Memory B cell (primary cell): ENCODE results near the gene FBF1.
A peak's percentile ranks its signal among the peaks of the same experiment; 100 is the strongest.

Experiments used
- ATAC-seq: fragments of 150-1000 bp; cut with Tn5 transposase; 2 replicates; pipeline ENCODE4 v1.10.0; 2021; ENCODE audit warnings: low read depth, mild to moderate bottlenecking, moderate library complexity
- DNase-seq, 2 donors: peaks; one replicate each; pipeline ENCODE4 v3.0.0; 2022; ENCODE audit warnings: low spot score in 2 of 2
- H3K27ac Mint-ChIP-seq: one replicate; pipeline ENCODE4 v1.8.0; 2022; ENCODE audit warnings: mild to moderate bottlenecking, moderate library complexity, mixed read lengths
- H3K27me3 Mint-ChIP-seq: one replicate; pipeline ENCODE4 v1.8.0; 2022; ENCODE audit warnings: mixed read lengths
- H3K36me3 Mint-ChIP-seq: one replicate; pipeline ENCODE4 v1.8.0; 2022; ENCODE audit warnings: mild to moderate bottlenecking, mixed read lengths
- H3K4me1 Mint-ChIP-seq: one replicate; pipeline ENCODE4 v1.8.0; 2022; ENCODE audit warnings: mixed read lengths
- H3K4me3 Mint-ChIP-seq: one replicate; pipeline ENCODE4 v1.8.0; 2022; ENCODE audit warnings: mild to moderate bottlenecking, moderate library complexity, mixed read lengths
- H3K9me3 Mint-ChIP-seq: one replicate; pipeline ENCODE4 v1.8.0; 2022; ENCODE audit warnings: mixed read lengths

FBF1 gene

DNA sequence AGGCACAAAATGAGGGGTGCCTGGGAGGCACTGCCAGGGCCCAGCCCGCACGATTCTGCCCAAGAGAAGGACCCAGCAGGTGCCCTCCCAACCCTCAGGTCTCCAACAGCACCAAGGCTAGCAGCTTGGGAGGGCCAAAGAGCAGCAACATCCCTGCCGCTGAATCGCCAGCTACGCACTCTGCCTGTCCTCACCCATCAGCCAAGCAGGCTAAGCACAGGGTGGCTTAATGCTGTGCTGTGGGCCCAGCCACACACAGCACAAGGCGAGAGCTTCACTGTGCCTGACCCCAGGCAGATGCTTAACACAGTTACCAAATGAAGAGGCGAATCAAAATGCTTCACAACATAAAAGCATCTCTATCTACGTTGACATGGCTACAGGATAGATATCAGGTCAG is 25.6 kb downstream of the FBF1 start:
- no peak overlapping the region for H3K4me3 Mint-ChIP-seq
- no peak overlapping the region for H3K27ac Mint-ChIP-seq
- no peaks in the 10 kb centered on the region for H3K27me3 Mint-ChIP-seq
- H3K4me1 Mint-ChIP-seq, result peaks cover 2% of the 10 kb centered on the region
- no peak for ATAC-seq
- H3K9me3 Mint-ChIP-seq, result no peaks in the 10 kb centered on the region
- H3K36me3 Mint-ChIP-seq, result peaks cover 8% of the 10 kb centered on the region
- no peak for DNase-seq

DNA sequence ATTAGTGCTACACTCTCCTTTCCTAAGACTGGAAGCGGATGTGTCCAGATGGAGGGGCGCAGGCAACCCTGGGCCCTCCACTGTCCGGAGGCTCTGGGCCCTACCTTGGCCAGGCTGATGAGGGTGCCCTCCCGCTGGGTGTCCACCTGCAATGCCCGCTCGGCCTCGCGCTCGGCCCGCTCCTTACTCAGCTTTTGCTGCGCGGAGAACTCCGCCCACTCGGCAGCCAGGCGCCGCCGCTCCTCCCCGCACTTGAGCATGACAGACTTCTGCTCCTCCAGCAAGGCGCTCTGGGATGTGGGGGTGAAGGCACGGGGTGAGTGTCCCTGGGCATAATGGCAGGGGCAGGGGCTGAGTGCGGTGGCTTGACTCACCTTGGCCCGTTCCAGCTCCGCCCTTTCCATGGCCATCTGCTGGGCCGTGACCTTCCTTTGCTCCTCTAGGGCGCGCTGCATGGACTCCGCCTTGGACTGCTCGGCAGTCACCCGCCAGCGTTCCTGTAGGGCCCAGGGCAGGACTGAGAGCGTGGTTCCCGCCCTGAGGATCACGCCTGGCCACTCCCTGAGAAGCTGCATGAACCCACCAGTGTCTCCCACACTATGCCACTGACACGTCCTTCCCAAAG is 26.1 kb downstream of the FBF1 start:
- ATAC-seq (no peak), DNase-seq (no peak)
- no peaks in the 10 kb centered on the region for H3K9me3 Mint-ChIP-seq
- no peak overlapping the region for H3K27ac Mint-ChIP-seq
- H3K36me3 Mint-ChIP-seq, result peaks cover 8% of the 10 kb centered on the region
- peaks cover 2% of the 10 kb centered on the region for H3K4me1 Mint-ChIP-seq
- no peaks in the 10 kb centered on the region for H3K27me3 Mint-ChIP-seq
- H3K4me3 Mint-ChIP-seq, result no peak overlapping the region

DNA sequence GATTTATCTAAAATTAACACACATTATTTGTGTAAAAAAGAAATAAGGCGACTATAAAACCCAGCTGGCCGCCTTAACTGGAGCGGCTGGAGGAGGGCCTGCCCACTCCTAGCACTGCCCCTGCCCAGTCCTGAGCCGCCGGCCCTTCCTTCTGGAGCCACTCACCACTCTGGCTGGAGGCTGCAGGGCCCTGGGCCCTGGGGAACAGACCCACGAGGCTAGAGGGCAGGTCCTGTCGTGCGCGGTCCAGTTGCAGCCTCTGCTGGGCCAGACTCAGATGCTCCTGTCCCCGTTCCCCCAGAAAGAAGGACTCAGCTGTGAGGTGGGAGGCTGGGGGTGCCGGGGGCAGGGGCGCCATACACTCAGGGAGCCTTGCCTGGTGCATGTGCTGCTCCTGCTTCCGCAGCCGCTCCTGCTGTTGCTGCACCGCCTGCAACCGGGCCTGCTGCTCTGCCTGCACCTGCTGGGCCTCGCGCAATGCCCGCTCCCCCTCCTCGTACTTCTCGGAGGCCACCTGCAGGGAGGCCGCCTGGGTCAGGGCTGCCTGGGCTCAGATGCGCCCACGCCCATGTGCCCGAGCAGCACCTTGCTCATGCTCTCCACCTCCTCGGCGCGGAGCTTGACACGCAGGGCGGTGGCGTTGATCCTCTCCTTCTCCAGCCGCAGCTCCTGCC is 27.2 kb downstream of the FBF1 start:
- no peak for DNase-seq
- Mint-ChIP-seq H3K27ac (no peak overlapping the region), H3K4me1 (peaks cover 2% of the 10 kb centered on the region), H3K9me3 (no peaks in the 10 kb centered on the region), H3K36me3 (peaks cover 8% of the 10 kb centered on the region), H3K4me3 (no peak overlapping the region), H3K27me3 (no peaks in the 10 kb centered on the region)
- no peak for ATAC-seq

DNA sequence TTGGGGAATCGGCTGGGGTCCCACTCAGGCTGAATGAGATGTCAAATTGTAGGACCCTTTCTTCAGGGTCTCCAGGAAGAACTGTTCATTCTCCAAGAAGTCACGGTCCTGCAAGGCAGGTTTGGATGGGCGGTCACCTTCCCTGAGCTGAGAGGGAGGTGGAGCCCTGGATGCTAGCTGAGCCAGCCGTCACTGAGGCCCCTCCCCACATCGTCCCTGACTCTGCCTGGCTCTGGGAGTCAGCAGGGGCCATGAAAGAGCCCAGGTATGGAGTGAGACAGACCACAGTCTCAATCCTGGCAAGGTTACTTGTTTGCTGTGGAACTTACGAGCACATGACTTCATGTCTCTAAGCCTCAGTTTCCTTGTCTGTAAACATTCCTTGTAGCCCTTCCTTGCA is 30.1 kb downstream of the FBF1 start:
- ATAC-seq (no peak), DNase-seq (no peak)
- Mint-ChIP-seq H3K36me3 (peaks cover 6% of the 10 kb centered on the region), H3K4me3 (no peak overlapping the region), H3K27ac (no peak overlapping the region), H3K27me3 (no peaks in the 10 kb centered on the region), H3K9me3 (no peaks in the 10 kb centered on the region), H3K4me1 (no peaks in the 10 kb centered on the region)

DNA sequence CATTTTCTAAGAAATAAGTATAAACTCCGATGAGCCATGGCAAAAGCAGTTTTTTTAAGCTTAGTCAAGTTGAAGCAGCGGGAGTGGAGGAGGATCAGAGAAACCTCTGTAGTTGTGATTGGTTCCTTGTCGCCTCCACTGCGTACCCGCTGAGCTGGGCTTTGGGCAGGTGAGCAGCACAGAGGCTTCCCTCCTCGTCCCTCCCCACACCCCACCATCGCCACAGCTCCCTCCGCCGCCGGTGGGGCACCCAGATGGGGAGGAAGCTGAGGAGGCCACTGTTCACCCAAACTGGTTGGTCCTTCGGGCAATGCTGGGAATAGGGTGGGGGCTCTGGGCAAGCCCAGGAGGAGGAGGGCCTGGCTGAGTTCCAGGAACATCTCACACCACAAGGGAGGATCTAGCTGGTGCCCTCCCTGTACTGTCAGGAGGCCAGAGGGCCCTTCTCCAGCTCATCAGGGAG is 31.0 kb downstream of the FBF1 start:
- DNase-seq (no peak), ATAC-seq (no peak)
- no peaks in the 10 kb centered on the region for H3K9me3 Mint-ChIP-seq
- no peaks in the 10 kb centered on the region for H3K27me3 Mint-ChIP-seq
- H3K36me3 Mint-ChIP-seq, result peaks cover 6% of the 10 kb centered on the region
- H3K4me3 Mint-ChIP-seq, result no peak overlapping the region
- peaks cover 3% of the 10 kb centered on the region for H3K4me1 Mint-ChIP-seq
- no peak overlapping the region for H3K27ac Mint-ChIP-seq

DNA sequence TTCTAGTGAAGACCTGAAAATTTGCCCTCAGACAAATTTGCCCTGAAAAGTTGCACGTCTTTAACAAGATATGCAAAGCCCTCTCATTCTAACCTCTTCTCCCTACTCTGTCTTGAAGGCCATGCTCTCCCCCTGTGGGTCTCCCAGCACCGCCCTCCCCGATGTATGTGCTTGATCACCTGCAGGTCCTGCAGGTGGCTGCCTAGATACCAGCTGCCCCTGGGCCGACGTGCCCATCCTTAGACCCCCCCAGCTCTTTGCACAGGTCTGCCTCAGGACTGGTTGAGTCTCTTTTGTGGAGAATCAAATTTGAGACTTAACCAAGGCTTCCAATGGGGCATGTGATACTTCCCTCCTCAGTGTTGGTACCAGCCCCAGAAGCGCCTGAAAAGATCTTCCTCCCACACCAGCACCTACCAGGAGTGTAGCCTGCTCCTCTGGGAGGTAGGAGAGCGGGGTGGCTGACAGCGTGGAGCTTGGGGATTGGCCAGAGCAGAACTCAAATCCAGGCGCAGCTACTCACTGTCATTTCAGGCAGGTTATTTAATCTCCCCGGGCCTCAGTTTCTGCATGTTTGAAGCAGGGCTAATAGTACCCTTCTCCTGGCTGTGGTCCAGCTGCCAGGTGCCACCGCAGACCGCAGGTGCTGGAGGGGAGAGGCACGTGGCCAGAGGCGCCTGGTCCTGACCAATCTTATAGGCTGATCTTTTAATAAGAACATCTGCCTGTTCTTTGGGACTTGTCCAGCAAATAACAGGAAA is 31.6 kb downstream of the FBF1 start:
- no peak for ATAC-seq
- Mint-ChIP-seq H3K27me3 (no peaks in the 10 kb centered on the region), H3K27ac (no peak overlapping the region), H3K9me3 (no peaks in the 10 kb centered on the region), H3K4me1 (peaks cover 3% of the 10 kb centered on the region), H3K36me3 (peaks cover 6% of the 10 kb centered on the region), H3K4me3 (no peak overlapping the region)
- DNase-seq, result no peak

DNA sequence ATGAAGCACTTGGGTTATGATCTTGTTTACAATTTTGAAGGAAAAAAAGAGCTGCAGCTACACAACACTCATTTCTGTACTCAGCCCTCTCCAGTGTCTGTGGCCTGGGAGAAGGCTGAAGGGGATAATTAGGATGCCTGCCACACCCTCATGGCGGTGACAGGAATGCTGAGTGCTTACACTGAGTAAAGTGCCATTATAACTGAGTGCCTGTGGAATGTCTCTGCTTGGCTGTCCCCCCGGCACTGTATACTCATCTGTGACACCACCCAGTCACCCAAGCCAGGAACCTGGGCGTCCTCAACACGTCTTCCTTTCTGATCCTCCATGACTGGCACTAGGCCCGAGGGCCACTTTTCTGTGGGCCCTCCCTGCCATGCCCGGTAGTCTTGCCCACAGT is 32.6 kb downstream of the FBF1 start:
- no peak overlapping the region for H3K4me3 Mint-ChIP-seq

DNA sequence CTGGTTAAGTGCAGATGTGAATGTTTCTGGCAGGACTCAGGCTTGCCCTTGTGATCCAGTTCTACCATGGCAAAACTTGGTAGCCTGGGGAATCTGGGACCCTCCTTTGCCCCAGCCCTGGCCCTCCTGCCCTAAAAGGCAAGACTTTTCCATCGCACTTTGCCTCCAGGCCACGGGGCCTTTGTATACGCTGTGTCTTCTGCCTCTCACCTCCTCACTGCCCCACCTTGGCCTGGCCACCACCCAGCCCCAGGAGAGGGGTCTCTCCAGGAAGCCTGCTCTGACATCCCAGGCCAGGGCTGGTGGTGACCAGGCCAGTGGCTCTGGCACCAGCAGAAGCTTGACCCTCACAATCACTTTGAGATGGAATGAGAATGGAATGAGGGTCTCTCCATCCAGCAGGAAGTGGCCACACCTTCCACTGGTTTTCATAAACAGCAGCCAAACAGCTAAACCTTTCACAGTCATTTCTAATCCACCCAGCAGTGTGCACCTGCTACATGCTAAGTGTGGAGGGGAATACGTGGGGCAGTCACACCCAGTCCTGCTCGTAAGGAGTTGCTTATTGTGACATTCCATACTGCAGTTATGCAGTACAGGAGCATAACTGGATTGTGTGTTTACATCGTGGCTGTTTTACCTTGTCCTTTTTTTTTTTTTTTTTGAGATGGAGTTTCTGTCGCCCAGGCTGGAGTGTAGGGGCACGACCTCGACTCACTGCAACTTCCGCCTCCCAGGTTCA is 34.5 kb downstream of the FBF1 start:
- Mint-ChIP-seq H3K9me3 (no peaks in the 10 kb centered on the region), H3K36me3 (peaks cover 7% of the 10 kb centered on the region), H3K4me3 (peak overlapping the region; percentile 32), H3K27ac (no peak overlapping the region), H3K27me3 (no peaks in the 10 kb centered on the region), H3K4me1 (peaks cover 5% of the 10 kb centered on the region)
- DNase-seq (no peak), ATAC-seq (no peak)

More for the DNA sequence above, 32.6 kb downstream of the FBF1 start:
- Mint-ChIP-seq H3K36me3 (peaks cover 2% of the 10 kb centered on the region), H3K9me3 (no peaks in the 10 kb centered on the region), H3K27me3 (no peaks in the 10 kb centered on the region), H3K27ac (no peak overlapping the region), H3K4me1 (peaks cover 5% of the 10 kb centered on the region)
- ATAC-seq (no peak), DNase-seq (no peak)

DNA sequence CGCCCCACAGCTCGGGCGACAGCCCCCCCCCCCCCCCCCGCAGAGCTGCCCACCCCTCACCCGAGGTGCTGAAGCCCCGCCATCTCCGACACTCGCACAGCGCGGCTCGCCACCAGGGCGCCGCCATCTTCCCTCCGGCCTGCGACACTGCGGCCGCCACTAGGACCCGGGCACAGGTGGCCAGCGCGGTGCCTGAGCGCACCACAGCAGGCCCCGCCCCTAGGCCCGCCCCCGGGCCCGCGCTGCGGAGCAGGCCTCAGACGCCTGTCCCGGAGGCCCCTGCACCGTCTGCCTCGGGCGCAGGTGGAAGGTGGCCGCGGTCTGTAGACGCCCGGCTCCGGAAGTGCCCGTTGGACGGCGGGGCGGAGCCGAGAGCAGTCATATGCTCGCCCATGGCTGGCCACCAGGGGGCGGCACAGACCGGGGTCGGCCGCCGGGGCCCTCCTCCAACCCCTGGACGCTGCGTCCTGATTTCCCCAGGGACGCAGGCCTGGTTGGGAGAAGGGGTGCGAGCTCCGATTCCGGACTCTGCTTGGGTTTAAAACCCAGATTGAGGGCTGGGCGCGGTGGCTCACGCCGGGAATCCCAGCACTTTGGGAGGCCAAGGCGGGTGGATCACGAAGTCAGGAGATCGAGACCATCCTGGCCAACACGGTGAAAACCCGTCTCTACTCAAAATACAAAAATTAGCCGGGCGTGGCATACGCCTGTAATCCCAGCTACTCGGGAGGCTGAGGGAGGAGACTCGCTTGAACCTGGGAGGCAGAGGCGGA is 35.9 kb downstream of the FBF1 start, which contains the start of gene MRPL38:
Gene MRPL38 (minus strand): TSS at position 136 of the 773 bp plus-strand sequence. CDS start 9 bp downstream, at position 127.
- Mint-ChIP-seq H3K27me3 (no peaks in the 10 kb centered on the region), H3K4me1 (peaks cover 5% of the 10 kb centered on the region), H3K4me3 (peak within 1 kb of the TSS; percentile 94), H3K9me3 (no peaks in the 10 kb centered on the region), H3K36me3 (peaks cover 10% of the 10 kb centered on the region), H3K27ac (peak within 1 kb of the TSS; percentile 94)
- ATAC-seq (peak; percentile 96), DNase-seq (peak; percentile 97 to 99)

DNA sequence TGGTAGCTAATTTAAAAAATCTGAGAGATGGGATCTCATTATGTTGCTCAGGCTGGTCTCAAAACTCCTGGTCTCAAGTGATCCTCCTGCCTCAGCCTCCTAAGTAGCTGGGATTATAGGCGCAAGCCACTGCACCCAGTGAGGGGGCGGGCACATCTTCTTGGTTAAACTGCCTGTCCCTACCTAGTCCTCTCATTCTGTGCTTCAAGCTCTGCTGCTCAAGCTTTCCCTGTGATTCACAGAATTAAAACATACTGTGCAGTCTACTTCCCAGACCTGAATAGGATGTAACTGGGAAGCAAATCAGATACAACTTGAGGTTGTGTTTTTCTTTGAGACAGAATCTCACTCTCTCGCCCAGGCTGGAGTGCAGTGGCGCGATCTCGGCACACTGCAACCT is 38.4 kb downstream of the FBF1 start:
- Mint-ChIP-seq H3K9me3 (no peaks in the 10 kb centered on the region), H3K4me3 (no peak overlapping the region), H3K27ac (no peak overlapping the region), H3K4me1 (peaks cover 7% of the 10 kb centered on the region), H3K27me3 (no peaks in the 10 kb centered on the region), H3K36me3 (peaks cover 15% of the 10 kb centered on the region)
- ATAC-seq (no peak), DNase-seq (no peak)

DNA sequence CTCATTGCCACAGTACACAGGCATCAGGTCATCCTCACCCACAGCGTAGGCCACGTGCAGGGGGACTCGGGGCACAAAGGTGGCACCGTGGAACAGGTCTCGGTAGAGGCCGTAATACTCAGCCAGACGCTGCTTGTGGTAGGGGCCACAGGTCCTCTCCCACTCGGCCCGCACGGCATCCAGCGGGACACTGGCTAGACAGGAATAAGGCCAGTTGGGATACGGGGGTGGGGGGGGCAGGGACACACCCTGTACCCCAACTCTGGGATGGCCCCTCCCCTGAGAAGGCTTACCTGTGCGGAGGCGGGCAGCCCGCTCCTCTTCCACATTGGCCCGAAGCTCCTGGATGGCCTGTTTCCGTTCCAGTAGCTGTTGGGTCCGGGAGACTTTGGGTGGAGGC is 39.1 kb downstream of the FBF1 start:
- peaks cover 15% of the 10 kb centered on the region for H3K36me3 Mint-ChIP-seq
- no peak for DNase-seq
- H3K27ac Mint-ChIP-seq, result no peak overlapping the region
- ATAC-seq, result no peak
- peaks cover 9% of the 10 kb centered on the region for H3K4me1 Mint-ChIP-seq
- H3K27me3 Mint-ChIP-seq, result no peaks in the 10 kb centered on the region
- no peaks in the 10 kb centered on the region for H3K9me3 Mint-ChIP-seq
- no peak overlapping the region for H3K4me3 Mint-ChIP-seq

DNA sequence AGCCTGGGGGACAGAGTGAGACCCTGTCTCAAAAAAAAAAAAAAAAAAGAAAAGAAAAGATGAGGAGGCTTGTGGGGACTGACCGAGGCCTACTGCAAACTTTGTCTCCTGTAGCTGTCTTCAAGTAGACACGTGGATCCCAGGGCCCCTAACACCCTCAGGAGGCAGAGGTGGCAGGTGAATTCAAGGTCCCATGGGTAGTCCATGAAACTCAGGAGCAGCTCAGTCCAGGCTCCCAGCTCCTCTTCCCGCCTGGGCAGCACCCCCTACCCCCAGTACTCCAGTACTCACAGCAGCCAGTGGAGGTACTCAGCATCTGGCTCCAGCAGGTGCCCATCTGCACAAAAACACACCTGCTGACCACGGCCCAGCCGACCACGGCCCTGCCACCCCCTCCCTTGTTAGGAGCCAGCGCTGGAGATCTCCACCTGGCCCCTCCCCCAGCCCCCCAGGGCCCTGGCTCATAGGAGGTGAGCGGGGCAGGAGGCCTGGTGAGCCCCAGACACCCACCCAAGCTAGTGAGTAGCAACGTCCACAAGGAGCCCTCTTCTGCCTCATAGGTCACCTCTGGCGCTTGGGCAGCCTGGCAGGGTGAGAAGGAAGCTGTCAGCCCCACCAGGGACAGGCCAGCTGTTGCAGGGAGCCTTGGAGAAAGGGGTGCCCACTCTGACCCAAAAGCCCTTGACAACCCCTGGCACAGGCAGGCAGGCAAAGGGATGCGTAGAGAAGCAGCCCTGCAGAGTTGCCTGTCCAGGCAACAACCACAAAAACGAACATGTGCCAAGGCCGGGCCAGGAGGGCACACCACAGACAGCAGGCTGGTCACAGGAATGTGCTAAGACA is 39.9 kb downstream of the FBF1 start:
- H3K4me1 Mint-ChIP-seq, result peaks cover 9% of the 10 kb centered on the region
- H3K27ac Mint-ChIP-seq, result no peak overlapping the region
- no peak overlapping the region for H3K4me3 Mint-ChIP-seq
- ATAC-seq (no peak), DNase-seq (no peak)
- no peaks in the 10 kb centered on the region for H3K9me3 Mint-ChIP-seq
- peaks cover 15% of the 10 kb centered on the region for H3K36me3 Mint-ChIP-seq
- H3K27me3 Mint-ChIP-seq, result no peaks in the 10 kb centered on the region
